ENCODE results near the gene SEC11A.

The SEC11A gene

DNA sequence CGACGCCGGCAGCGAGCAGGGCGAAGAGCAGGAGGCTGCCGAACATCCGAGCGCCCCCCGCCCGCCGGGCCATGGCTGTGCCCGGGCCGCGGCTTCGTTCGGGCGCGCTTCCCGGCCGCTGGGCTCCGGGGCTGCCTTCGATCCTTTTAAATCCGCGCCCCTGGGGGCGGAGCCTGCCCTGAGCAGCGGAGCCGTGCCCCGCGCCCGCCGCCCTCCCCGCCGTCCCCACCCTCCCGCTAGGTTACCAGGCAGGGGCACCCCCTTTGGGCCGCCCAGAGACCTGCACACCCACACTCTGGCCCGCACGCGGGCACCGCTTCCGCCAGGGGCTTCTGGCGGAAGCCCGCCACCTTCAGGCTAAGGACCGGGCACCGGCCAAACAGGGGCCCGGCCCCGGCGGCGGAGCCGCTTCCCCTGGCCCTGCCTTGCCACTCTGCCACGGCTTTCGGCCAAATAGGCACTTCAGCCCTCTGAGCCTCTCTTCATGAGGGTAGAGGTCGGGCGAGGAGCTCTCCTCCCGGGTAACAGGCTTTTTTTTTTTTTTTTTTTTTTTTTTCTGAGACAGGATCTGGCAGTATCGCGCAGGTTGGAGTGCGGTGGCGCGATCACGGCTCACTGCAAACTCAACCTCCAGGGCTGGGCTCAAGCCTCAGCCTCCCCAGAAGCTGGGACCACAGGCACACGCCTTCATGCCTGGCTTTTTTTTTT is 57.7 kb downstream of the SEC11A start, which contains the start of gene NMB:
TSS of gene NMB (minus strand) at position 120 of the 708 bp plus-strand sequence. CDS start at position 73, 47 bp downstream.
- H3K9me3 ChIP-seq (replicated peaks; ENCODE audit: insufficient read depth, low read length): no peaks in the 10 kb centered on the region
- peak; percentile 93 for DNase-seq
- no peaks in the 10 kb centered on the region for H3K36me3 ChIP-seq (replicated peaks; ENCODE audit: insufficient read depth, low read length)
- H3K4me2 ChIP-seq (ENCODE audit: low read depth, low read length): peak within 1 kb of the TSS; percentile 84
- H3K9me2 ChIP-seq (replicated peaks; ENCODE audit: insufficient read depth, low read length): no peaks in the 10 kb centered on the region
- H3F3A ChIP-seq (ENCODE audit: insufficient read depth, low read length): peaks cover 49% of the 10 kb centered on the region
- peak within 1 kb of the TSS; percentile 61 for H3K4me3 ChIP-seq (ENCODE audit: low read length)
- peak within 1 kb of the TSS; percentile 81; the same call in 1 of the 2 replicates for H3K27ac ChIP-seq (ENCODE audit: low read length)
- H3K9ac ChIP-seq (ENCODE audit: low read length): peak within 1 kb of the TSS; percentile 77
- no peaks in the 10 kb centered on the region for H4K20me1 ChIP-seq (ENCODE audit: insufficient read depth, low read length)
- no peak for TF ChIP-seq EZH2phosphoT487 (IDR thresholded peaks at IDR 0.05; ENCODE audit: low read length)
- TF ChIP-seq, protein P1, sequence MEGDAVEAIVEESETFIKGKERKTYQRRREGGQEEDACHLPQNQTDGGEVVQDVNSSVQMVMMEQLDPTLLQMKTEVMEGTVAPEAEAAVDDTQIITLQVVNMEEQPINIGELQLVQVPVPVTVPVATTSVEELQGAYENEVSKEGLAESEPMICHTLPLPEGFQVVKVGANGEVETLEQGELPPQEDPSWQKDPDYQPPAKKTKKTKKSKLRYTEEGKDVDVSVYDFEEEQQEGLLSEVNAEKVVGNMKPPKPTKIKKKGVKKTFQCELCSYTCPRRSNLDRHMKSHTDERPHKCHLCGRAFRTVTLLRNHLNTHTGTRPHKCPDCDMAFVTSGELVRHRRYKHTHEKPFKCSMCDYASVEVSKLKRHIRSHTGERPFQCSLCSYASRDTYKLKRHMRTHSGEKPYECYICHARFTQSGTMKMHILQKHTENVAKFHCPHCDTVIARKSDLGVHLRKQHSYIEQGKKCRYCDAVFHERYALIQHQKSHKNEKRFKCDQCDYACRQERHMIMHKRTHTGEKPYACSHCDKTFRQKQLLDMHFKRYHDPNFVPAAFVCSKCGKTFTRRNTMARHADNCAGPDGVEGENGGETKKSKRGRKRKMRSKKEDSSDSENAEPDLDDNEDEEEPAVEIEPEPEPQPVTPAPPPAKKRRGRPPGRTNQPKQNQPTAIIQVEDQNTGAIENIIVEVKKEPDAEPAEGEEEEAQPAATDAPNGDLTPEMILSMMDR (IDR thresholded peaks at IDR 0.05; ENCODE audit: low read length): peak; percentile 68
- peak within 1 kb of the TSS; percentile 80 for H2AFZ ChIP-seq (ENCODE audit: low read length)
- peaks cover 9% of the 10 kb centered on the region for H3K79me2 ChIP-seq (ENCODE audit: low read length)
- peaks cover 33% of the 10 kb centered on the region for H3K4me1 ChIP-seq (ENCODE audit: low read length)
- no peaks in the 10 kb centered on the region for H3K27me3 ChIP-seq (replicated peaks; ENCODE audit: insufficient read depth, low read length)

DNA sequence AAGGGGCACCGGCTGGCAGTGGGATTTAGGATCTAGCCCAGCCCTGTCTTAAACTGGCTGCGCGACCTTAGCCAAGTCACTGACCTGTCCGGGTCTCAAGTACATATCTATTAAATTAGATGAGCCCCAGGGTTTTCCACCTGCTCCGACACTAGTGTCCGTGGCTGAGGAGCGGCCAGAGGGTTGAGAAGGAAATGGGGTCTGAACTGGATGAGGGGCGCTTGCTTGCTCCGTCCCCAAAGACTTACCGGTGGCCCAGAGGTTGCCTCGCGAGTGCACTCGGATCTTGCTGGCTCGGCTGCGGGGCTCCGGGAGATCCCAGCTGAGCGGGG is 58.2 kb downstream of the SEC11A start:
- peak overlapping the region; percentile 77 for H3K9ac ChIP-seq (ENCODE audit: low read length)
- no peak overlapping the region for H3K27ac ChIP-seq (ENCODE audit: low read length)
- no peaks in the 10 kb centered on the region for H4K20me1 ChIP-seq (ENCODE audit: insufficient read depth, low read length)
- H3K79me2 ChIP-seq (ENCODE audit: low read length): peaks cover 14% of the 10 kb centered on the region
- no peaks in the 10 kb centered on the region for H3K9me3 ChIP-seq (replicated peaks; ENCODE audit: insufficient read depth, low read length)
- no peak for DNase-seq
- TF ChIP-seq EZH2 (optimal IDR thresholded peaks at IDR 0.05; ENCODE audit: low read depth, low read length): no peak
- no peak for TF ChIP-seq EZH2phosphoT487 (IDR thresholded peaks at IDR 0.05; ENCODE audit: low read length)
- TF ChIP-seq, protein P1 (IDR thresholded peaks at IDR 0.05; ENCODE audit: low read length): no peak
- H3K4me2 ChIP-seq (ENCODE audit: low read depth, low read length): peak overlapping the region; percentile 84
- peak overlapping the region; percentile 80 for H2AFZ ChIP-seq (ENCODE audit: low read length)
- peaks cover 33% of the 10 kb centered on the region for H3K4me1 ChIP-seq (ENCODE audit: low read length)
- H3K36me3 ChIP-seq (replicated peaks; ENCODE audit: insufficient read depth, low read length): no peaks in the 10 kb centered on the region
- H3K9me2 ChIP-seq (replicated peaks; ENCODE audit: insufficient read depth, low read length): no peaks in the 10 kb centered on the region
- peaks cover 49% of the 10 kb centered on the region for H3F3A ChIP-seq (ENCODE audit: insufficient read depth, low read length)
- no peaks in the 10 kb centered on the region for H3K27me3 ChIP-seq (replicated peaks; ENCODE audit: insufficient read depth, low read length)
- H3K4me3 ChIP-seq (ENCODE audit: low read length): peak overlapping the region; percentile 61

DNA sequence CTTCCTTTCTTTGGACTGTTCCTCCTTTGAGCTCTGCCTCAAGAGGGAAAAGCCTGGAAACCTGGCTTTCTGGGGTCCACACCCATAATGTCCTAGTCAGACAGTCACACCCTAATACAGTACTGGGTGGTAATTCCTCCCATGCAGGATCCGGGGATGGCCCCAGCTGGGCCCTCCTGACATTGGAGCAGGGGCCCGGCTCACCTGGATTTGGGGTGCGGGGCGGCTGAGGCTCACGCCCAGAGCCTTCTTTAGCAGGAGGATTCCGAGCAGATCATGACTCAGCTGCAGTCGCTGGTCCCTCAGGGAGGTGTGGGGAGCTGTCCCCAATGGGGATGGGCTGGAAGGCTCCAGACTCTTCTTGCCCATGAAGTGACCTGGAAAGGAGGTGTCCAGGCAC is 59.0 kb downstream of the SEC11A start:
- Histone ChIP-seq H3K4me2 (ENCODE audit: low read depth, low read length) (no peak overlapping the region), H3K9me2 (replicated peaks; ENCODE audit: insufficient read depth, low read length) (no peaks in the 10 kb centered on the region), H3F3A (ENCODE audit: insufficient read depth, low read length) (peaks cover 49% of the 10 kb centered on the region), H3K36me3 (replicated peaks; ENCODE audit: insufficient read depth, low read length) (no peaks in the 10 kb centered on the region), H2AFZ (ENCODE audit: low read length) (no peak overlapping the region), H3K79me2 (ENCODE audit: low read length) (peaks cover 15% of the 10 kb centered on the region), H3K4me3 (ENCODE audit: low read length) (no peak overlapping the region), H3K9me3 (replicated peaks; ENCODE audit: insufficient read depth, low read length) (no peaks in the 10 kb centered on the region), H3K27me3 (replicated peaks; ENCODE audit: insufficient read depth, low read length) (no peaks in the 10 kb centered on the region), H3K4me1 (ENCODE audit: low read length) (peaks cover 33% of the 10 kb centered on the region), H3K9ac (ENCODE audit: low read length) (no peak overlapping the region), H4K20me1 (ENCODE audit: insufficient read depth, low read length) (no peaks in the 10 kb centered on the region), H3K27ac (ENCODE audit: low read length) (no peak overlapping the region)
- TF ChIP-seq EZH2phosphoT487 (IDR thresholded peaks at IDR 0.05; ENCODE audit: low read length): no peak
- no peak for TF ChIP-seq EZH2 (optimal IDR thresholded peaks at IDR 0.05; ENCODE audit: low read depth, low read length)
- TF ChIP-seq, protein P1 (IDR thresholded peaks at IDR 0.05; ENCODE audit: low read length): no peak
- DNase-seq: no peak

All from MM.1S (cell line).